Measurements from ENCODE around the gene CALU.

GRCh38 chr7:128777156-128778123 is 38.3 kb downstream of the CALU start:
- TF ChIP-seq CTCF (IDR thresholded peaks at IDR 0.05) (no peak), POLR2A (IDR thresholded peaks at IDR 0.05) (no peak), POLR2AphosphoS5 (IDR thresholded peaks at IDR 0.05) (no peak)
